Measurements from ENCODE around the gene PRICKLE1. TPM values are rescaled to one million over a fixed set of nuclear protein-coding genes. Genes with fewer than 3 reads are reported as not detected.
A peak's percentile ranks its signal among the peaks of the same experiment; 100 is the strongest.

The PRICKLE1 gene
- total RNA-seq, 1 experiment from 2014 or later = 1.1 TPM

- no peaks in the 10 kb centered on the region for H3K27me3 ChIP-seq (ENCODE audit: low read length)
- no peaks in the 10 kb centered on the region for H3K9me3 ChIP-seq (ENCODE audit: low read length)
- H3K4me3 ChIP-seq (ENCODE audit: low read length) = no peak overlapping the region
- H3K4me2 ChIP-seq (ENCODE audit: low read depth, low read length, poor library complexity, severe bottlenecking) = no peak overlapping the region
- peak; percentile 39 for DNase-seq
- H3K9me2 ChIP-seq (replicated peaks; ENCODE audit: insufficient read depth, low read length) = no peaks in the 10 kb centered on the region
- no peak overlapping the region for H3K9ac ChIP-seq (ENCODE audit: low read length)
- H3K36me3 ChIP-seq (ENCODE audit: insufficient read depth, low read length) = no peaks in the 10 kb centered on the region
- H4K20me1 ChIP-seq (ENCODE audit: insufficient read depth, low read depth, low read length) = no peaks in the 10 kb centered on the region
- H3K79me2 ChIP-seq (ENCODE audit: low read length) = no peaks in the 10 kb centered on the region
- no peak overlapping the region for H3K27ac ChIP-seq (ENCODE audit: low read length)
- no peaks in the 10 kb centered on the region for H3K4me1 ChIP-seq (ENCODE audit: low read length)
- H2AFZ ChIP-seq (ENCODE audit: low read length) = no peak overlapping the region
Observed at GRCh38 chr12:42625611-42626010, 36.1 kb upstream of the PRICKLE1 start.

GRCh38 chr12:42617622-42618021 lies 28.1 kb upstream of the PRICKLE1 start:
- H3K9me2 ChIP-seq (replicated peaks; ENCODE audit: insufficient read depth, low read length) = no peaks in the 10 kb centered on the region
- no peak overlapping the region for H3K4me2 ChIP-seq (ENCODE audit: low read depth, low read length, poor library complexity, severe bottlenecking)
- H4K20me1 ChIP-seq (ENCODE audit: insufficient read depth, low read depth, low read length) = no peaks in the 10 kb centered on the region
- H3K9me3 ChIP-seq (ENCODE audit: low read length) = peaks cover 7% of the 10 kb centered on the region; the same call in 1 of the 2 replicates
- peak; percentile 19 for DNase-seq
- no peak overlapping the region for H2AFZ ChIP-seq (ENCODE audit: low read length)
- H3K9ac ChIP-seq (ENCODE audit: low read length) = no peak overlapping the region
- H3K36me3 ChIP-seq (ENCODE audit: insufficient read depth, low read length) = no peaks in the 10 kb centered on the region
- no peak overlapping the region for H3K27ac ChIP-seq (ENCODE audit: low read length)
- H3K79me2 ChIP-seq (ENCODE audit: low read length) = no peaks in the 10 kb centered on the region
- no peak overlapping the region for H3K4me3 ChIP-seq (ENCODE audit: low read length)
- H3K4me1 ChIP-seq (ENCODE audit: low read length) = no peaks in the 10 kb centered on the region
- H3K27me3 ChIP-seq (ENCODE audit: low read length) = no peaks in the 10 kb centered on the region

GRCh38 chr12:42615006-42615405 lies 25.5 kb upstream of the PRICKLE1 start:
- no peak overlapping the region for H3K9ac ChIP-seq (ENCODE audit: low read length)
- no peaks in the 10 kb centered on the region for H3K79me2 ChIP-seq (ENCODE audit: low read length)
- no peak overlapping the region for H2AFZ ChIP-seq (ENCODE audit: low read length)
- H3K4me3 ChIP-seq (ENCODE audit: low read length) = no peak overlapping the region
- H3K9me3 ChIP-seq (ENCODE audit: low read length) = peaks cover 7% of the 10 kb centered on the region; the same call in 1 of the 2 replicates
- no peak overlapping the region for H3K27ac ChIP-seq (ENCODE audit: low read length)
- H3K27me3 ChIP-seq (ENCODE audit: low read length) = no peaks in the 10 kb centered on the region
- H3K36me3 ChIP-seq (ENCODE audit: insufficient read depth, low read length) = no peaks in the 10 kb centered on the region
- H3K9me2 ChIP-seq (replicated peaks; ENCODE audit: insufficient read depth, low read length) = no peaks in the 10 kb centered on the region
- DNase-seq = peak; percentile 35
- H3K4me2 ChIP-seq (ENCODE audit: low read depth, low read length, poor library complexity, severe bottlenecking) = no peak overlapping the region
- no peaks in the 10 kb centered on the region for H4K20me1 ChIP-seq (ENCODE audit: insufficient read depth, low read depth, low read length)
- H3K4me1 ChIP-seq (ENCODE audit: low read length) = no peaks in the 10 kb centered on the region

GRCh38 chr12:42612231-42612613 lies 22.7 kb upstream of the PRICKLE1 start:
- no peaks in the 10 kb centered on the region for H3K79me2 ChIP-seq (ENCODE audit: low read length)
- H3K27ac ChIP-seq (ENCODE audit: low read length) = no peak overlapping the region
- H4K20me1 ChIP-seq (ENCODE audit: insufficient read depth, low read depth, low read length) = no peaks in the 10 kb centered on the region
- no peaks in the 10 kb centered on the region for H3K9me3 ChIP-seq (ENCODE audit: low read length)
- H3K9me2 ChIP-seq (replicated peaks; ENCODE audit: insufficient read depth, low read length) = no peaks in the 10 kb centered on the region
- H3K36me3 ChIP-seq (ENCODE audit: insufficient read depth, low read length) = no peaks in the 10 kb centered on the region
- no peak for DNase-seq
- no peaks in the 10 kb centered on the region for H3K4me1 ChIP-seq (ENCODE audit: low read length)
- H2AFZ ChIP-seq (ENCODE audit: low read length) = no peak overlapping the region
- no peak overlapping the region for H3K9ac ChIP-seq (ENCODE audit: low read length)
- no peak overlapping the region for H3K4me3 ChIP-seq (ENCODE audit: low read length)
- no peaks in the 10 kb centered on the region for H3K27me3 ChIP-seq (ENCODE audit: low read length)
- H3K4me2 ChIP-seq (ENCODE audit: low read depth, low read length, poor library complexity, severe bottlenecking) = no peak overlapping the region

DNA sequence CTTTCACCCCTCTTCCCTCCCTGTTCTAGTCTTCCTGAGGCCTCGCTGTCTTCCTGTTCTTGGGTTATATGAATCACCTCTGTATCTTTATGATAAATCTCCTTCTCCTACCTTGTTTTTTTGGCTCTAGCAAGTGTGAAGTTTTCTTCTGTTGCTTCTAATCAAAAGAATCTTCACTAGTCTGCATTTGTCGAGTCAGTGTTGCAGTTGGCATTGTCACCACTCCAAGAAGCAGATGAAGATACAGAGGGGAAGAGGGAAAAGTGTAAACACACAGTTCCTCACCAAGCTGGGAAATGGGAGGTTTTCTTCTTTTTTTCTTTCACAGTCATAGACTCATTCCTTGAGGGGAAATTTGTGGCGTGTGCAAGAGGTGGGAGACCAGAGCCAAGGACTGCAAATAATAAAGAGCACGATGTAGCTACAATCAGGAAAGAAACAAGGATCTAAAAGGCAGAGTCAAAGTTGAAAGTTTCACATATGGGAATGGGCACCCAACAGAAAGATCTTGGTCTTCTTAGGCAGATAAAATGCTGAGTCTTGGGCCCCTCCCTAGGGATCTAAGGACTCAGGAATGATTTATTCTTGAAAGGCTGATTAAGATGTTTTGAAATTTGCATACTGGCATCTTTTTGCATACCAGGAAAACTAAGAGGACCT lies 22.2 kb upstream of the PRICKLE1 start:
- Histone ChIP-seq H3K79me2 (ENCODE audit: low read length) (no peaks in the 10 kb centered on the region), H3K9ac (ENCODE audit: low read length) (no peak overlapping the region), H3K27me3 (ENCODE audit: low read length) (no peaks in the 10 kb centered on the region), H3K9me2 (replicated peaks; ENCODE audit: insufficient read depth, low read length) (no peaks in the 10 kb centered on the region), H3K27ac (ENCODE audit: low read length) (no peak overlapping the region), H3K4me2 (ENCODE audit: low read depth, low read length, poor library complexity, severe bottlenecking) (no peak overlapping the region), H2AFZ (ENCODE audit: low read length) (no peak overlapping the region), H3K4me3 (ENCODE audit: low read length) (no peak overlapping the region), H3K9me3 (ENCODE audit: low read length) (no peaks in the 10 kb centered on the region), H4K20me1 (ENCODE audit: insufficient read depth, low read depth, low read length) (no peaks in the 10 kb centered on the region), H3K4me1 (ENCODE audit: low read length) (no peaks in the 10 kb centered on the region), H3K36me3 (ENCODE audit: insufficient read depth, low read length) (no peaks in the 10 kb centered on the region)
- no peak for DNase-seq

DNA sequence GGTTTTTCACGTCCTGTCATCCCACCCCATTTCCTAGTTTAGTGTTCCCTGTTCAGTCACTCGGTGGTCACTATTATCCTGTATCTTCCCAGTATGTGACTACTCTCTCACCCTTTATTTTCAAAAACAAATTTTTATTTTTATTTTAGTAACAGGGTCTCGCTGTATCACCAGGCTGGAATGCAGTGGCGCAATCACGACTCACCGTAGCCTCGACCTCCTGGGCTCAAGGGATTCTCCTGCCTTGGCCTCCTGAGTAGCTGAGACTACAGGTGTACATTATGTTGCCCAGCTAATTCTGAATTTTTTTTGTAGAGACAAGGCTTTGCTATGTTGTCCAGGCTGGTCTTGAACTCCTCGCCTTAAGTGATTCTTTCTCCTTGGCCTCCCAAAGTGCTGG lies 20.1 kb upstream of the PRICKLE1 start:
- Histone ChIP-seq H3K27ac (ENCODE audit: low read length) (no peak overlapping the region), H3K36me3 (ENCODE audit: insufficient read depth, low read length) (no peaks in the 10 kb centered on the region), H3K79me2 (ENCODE audit: low read length) (no peaks in the 10 kb centered on the region), H3K9me3 (ENCODE audit: low read length) (no peaks in the 10 kb centered on the region), H3K4me3 (ENCODE audit: low read length) (no peak overlapping the region), H4K20me1 (ENCODE audit: insufficient read depth, low read depth, low read length) (no peaks in the 10 kb centered on the region), H3K4me2 (ENCODE audit: low read depth, low read length, poor library complexity, severe bottlenecking) (no peak overlapping the region), H3K9me2 (replicated peaks; ENCODE audit: insufficient read depth, low read length) (no peaks in the 10 kb centered on the region), H2AFZ (ENCODE audit: low read length) (no peak overlapping the region), H3K4me1 (ENCODE audit: low read length) (no peaks in the 10 kb centered on the region), H3K9ac (ENCODE audit: low read length) (no peak overlapping the region), H3K27me3 (ENCODE audit: low read length) (no peaks in the 10 kb centered on the region)
- no peak for DNase-seq

DNA sequence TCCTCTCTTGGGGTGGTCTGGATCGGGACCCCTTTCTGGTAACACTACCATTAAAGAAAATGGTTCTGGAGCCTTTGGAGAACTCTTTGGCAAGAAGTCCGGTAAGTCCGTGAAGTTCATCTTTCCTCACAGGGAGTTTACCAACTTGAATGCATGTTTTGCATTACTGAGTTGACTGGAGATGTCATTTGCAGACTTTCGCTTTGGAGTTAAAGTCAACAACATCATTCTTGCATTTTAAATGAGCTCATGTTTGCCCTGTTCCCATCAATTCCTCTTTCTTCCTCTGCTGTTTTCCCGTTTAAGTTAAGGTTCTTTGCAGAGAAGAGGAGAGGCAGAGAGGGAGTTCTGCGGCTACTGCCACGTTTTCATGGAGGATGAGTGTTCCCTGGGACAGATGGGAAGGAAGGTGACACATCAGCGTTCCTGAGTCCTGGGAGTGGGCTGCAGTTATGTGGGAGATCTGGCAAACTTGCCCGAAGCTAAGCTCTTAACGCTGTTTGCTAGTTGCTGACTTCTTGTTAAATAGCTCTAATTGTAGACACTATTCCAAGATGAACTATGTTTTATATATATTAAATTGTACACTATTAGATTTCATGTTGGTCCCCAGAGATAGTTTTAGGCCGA lies 18.8 kb upstream of the PRICKLE1 start:
- no peak overlapping the region for H3K4me2 ChIP-seq (ENCODE audit: low read depth, low read length, poor library complexity, severe bottlenecking)
- no peak overlapping the region for H3K9ac ChIP-seq (ENCODE audit: low read length)
- no peaks in the 10 kb centered on the region for H3K4me1 ChIP-seq (ENCODE audit: low read length)
- no peaks in the 10 kb centered on the region for H3K9me3 ChIP-seq (ENCODE audit: low read length)
- H3K4me3 ChIP-seq (ENCODE audit: low read length) = no peak overlapping the region
- no peaks in the 10 kb centered on the region for H4K20me1 ChIP-seq (ENCODE audit: insufficient read depth, low read depth, low read length)
- H3K9me2 ChIP-seq (replicated peaks; ENCODE audit: insufficient read depth, low read length) = no peaks in the 10 kb centered on the region
- no peak overlapping the region for H3K27ac ChIP-seq (ENCODE audit: low read length)
- no peak for DNase-seq
- H3K79me2 ChIP-seq (ENCODE audit: low read length) = no peaks in the 10 kb centered on the region
- no peaks in the 10 kb centered on the region for H3K27me3 ChIP-seq (ENCODE audit: low read length)
- no peak overlapping the region for H2AFZ ChIP-seq (ENCODE audit: low read length)
- H3K36me3 ChIP-seq (ENCODE audit: insufficient read depth, low read length) = no peaks in the 10 kb centered on the region

DNA sequence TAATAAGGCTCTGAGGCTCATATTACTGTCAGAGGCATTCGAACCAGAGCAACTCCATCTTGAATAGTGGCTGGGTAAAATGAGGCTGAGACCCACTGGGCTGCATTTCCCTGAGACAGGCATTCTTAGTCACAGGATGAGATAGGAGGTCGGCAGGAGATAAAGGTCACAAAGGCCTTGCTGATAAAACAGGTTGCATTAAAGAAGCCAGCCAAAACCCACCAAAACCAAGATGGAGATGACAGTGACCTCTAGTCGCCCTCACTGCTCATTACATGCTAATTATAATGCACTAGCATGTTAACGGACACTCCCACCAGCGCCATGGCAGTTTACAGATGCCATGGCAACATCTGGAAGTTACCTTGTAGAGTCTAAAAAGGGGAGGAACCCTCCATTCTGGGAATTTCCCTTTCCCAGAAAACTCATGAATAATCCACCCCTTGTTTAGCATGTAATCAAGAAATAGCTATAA lies 18.1 kb upstream of the PRICKLE1 start:
- Histone ChIP-seq H3K9me2 (replicated peaks; ENCODE audit: insufficient read depth, low read length) (no peaks in the 10 kb centered on the region), H3K4me3 (ENCODE audit: low read length) (no peak overlapping the region), H3K9me3 (ENCODE audit: low read length) (no peaks in the 10 kb centered on the region), H3K9ac (ENCODE audit: low read length) (no peak overlapping the region), H2AFZ (ENCODE audit: low read length) (no peak overlapping the region), H3K79me2 (ENCODE audit: low read length) (no peaks in the 10 kb centered on the region), H3K27ac (ENCODE audit: low read length) (no peak overlapping the region), H3K4me2 (ENCODE audit: low read depth, low read length, poor library complexity, severe bottlenecking) (no peak overlapping the region), H3K27me3 (ENCODE audit: low read length) (no peaks in the 10 kb centered on the region), H3K4me1 (ENCODE audit: low read length) (no peaks in the 10 kb centered on the region), H4K20me1 (ENCODE audit: insufficient read depth, low read depth, low read length) (no peaks in the 10 kb centered on the region), H3K36me3 (ENCODE audit: insufficient read depth, low read length) (no peaks in the 10 kb centered on the region)
- no peak for DNase-seq
